Measurements from ENCODE around the gene ARID1B. TPM values are rescaled to one million over a fixed set of nuclear protein-coding genes. Genes with fewer than 3 reads are reported as not detected.

ARID1B gene
- total and polyA plus RNA-seq, 2 of the 13 experiments (the other 11 are each of a cell fraction or from before 2014, with no cell fraction given) = 20.1 to 32.6 TPM

DNA sequence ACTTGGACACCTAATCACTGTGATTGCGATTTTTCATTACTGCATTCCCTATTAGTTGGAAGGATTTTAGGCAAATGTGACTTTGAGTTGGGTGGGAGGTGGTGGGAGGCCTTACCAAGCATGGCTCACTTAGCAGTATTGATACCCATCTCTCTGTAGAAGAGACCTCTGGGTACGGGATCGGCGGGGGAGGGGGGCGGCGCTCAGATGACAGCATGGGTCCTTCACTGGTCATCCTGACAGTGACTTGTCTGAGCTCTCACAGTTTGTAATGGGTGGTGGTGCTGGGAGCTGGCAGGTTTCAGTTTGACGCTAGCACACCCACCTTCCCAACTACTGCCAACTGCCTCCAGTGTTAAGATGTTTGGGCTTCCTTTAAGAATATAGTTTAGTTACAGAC, 231.4 kb downstream of the ARID1B start:
- no peak overlapping the region for H3K27ac ChIP-seq (ENCODE audit: extremely low read length, insufficient read depth, low read length)
- POLR2A ChIA-PET = no interaction called here
- BruUV-seq (replicated peaks) = no TSS peak
- intact Hi-C loops (cut with micrococcal nuclease; ENCODE audit: unreplicated experiment) = no loop called here
- peaks cover 33% of the 10 kb centered on the region for H3K4me1 ChIP-seq (ENCODE audit: insufficient read depth, low read length)
- no peaks in the 10 kb centered on the region for H3K36me3 ChIP-seq (replicated peaks in 1 of 2; ENCODE audit: control insufficient read depth in 1 of 2, insufficient read depth in 2 of 2, low read length in 2 of 2)
- DNase-seq (ENCODE audit: low spot score) (no peak), ATAC-seq (no peak; the same call in 2 of the 3 replicates), FAIRE-seq (no peak)
- peaks cover 31% of the 10 kb centered on the region for H3K79me2 ChIP-seq (ENCODE audit: insufficient read depth, low read length)
- no peaks in the 10 kb centered on the region for H3K9me3 ChIP-seq (ENCODE audit: low read length)
- no peak overlapping the region for H3K9ac ChIP-seq (ENCODE audit: insufficient read depth, low read depth, low read length)
- no peak overlapping the region for H3K4me2 ChIP-seq (ENCODE audit: low read depth, low read length)
- no peak overlapping the region for H2AFZ ChIP-seq (ENCODE audit: low read length)
- H4K20me1 ChIP-seq (ENCODE audit: insufficient read depth, low read length) = no peaks in the 10 kb centered on the region
- H3K27me3 ChIP-seq (ENCODE audit: control insufficient read depth in 1 of 2, insufficient read depth in 2 of 2, low read length in 2 of 2) = no peaks in the 10 kb centered on the region
- no peak overlapping the region for H3K4me3 ChIP-seq (replicated peaks in 1 of 3; ENCODE audit: insufficient read depth in 1 of 3, low read depth in 2 of 3, low read length in 3 of 3)
- WGBS (ENCODE audit: low lambda C conversion rate) = 94% methylated on average over 7 of the region's 7 CpGs
- no peak for TF ChIP-seq GPN1 (CRISPR knock-in tag; IDR thresholded peaks at IDR 0.05; ENCODE audit: borderline replicate concordance)
- TF ChIP-seq AKAP8 (CRISPR knock-in tag; IDR thresholded peaks at IDR 0.05) = no peak
- TF ChIP-seq ZNF777 (CRISPR knock-in tag; IDR thresholded peaks at IDR 0.05) = no peak
- no peak for TF ChIP-seq IKZF1 (IDR thresholded peaks at IDR 0.05)
- no peak for TF ChIP-seq SMARCC2 (IDR thresholded peaks at IDR 0.05)
- in situ Hi-C loops (cut with HindIII; ENCODE audit: extremely low pct_ligation_motif_present, low pct_unique_long_range_greater_than_20kb) = no loop called here
- CTCF ChIA-PET (ENCODE audit: low intra/inter-chr PET ratio, low total read pairs) = no interaction called here

- H4K20me1 ChIP-seq (ENCODE audit: insufficient read depth, low read length) = no peaks in the 10 kb centered on the region
- WGBS (ENCODE audit: low lambda C conversion rate) = 94% methylated on average over 3 of the region's 3 CpGs
- intact Hi-C loops (cut with micrococcal nuclease; ENCODE audit: unreplicated experiment) = no loop called here
- POLR2A ChIA-PET = no interaction called here
- ATAC-seq (peak; percentile 71), FAIRE-seq (no peak), DNase-seq (ENCODE audit: low spot score) (peak; percentile 14)
- no peaks in the 10 kb centered on the region for H3K36me3 ChIP-seq (replicated peaks in 1 of 2; ENCODE audit: control insufficient read depth in 1 of 2, insufficient read depth in 2 of 2, low read length in 2 of 2)
- TF ChIP-seq ZNF644 (CRISPR knock-in tag; IDR thresholded peaks at IDR 0.05; ENCODE audit: low read depth) (0 out of 2 replicates have a peak, but pooled peaks have one; percentile 53), EHMT2 (IDR thresholded peaks at IDR 0.05; ENCODE audit: borderline replicate concordance, low read depth, low read length) (peak; percentile 53; the same call in 1 of the 2 replicates)
- TF ChIP-seq, protein P1, sequence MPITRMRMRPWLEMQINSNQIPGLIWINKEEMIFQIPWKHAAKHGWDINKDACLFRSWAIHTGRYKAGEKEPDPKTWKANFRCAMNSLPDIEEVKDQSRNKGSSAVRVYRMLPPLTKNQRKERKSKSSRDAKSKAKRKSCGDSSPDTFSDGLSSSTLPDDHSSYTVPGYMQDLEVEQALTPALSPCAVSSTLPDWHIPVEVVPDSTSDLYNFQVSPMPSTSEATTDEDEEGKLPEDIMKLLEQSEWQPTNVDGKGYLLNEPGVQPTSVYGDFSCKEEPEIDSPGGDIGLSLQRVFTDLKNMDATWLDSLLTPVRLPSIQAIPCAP (CRISPR knock-in tag; IDR thresholded peaks at IDR 0.05; ENCODE audit: low read depth) = no peak
- BruUV-seq (replicated peaks) = no TSS peak
- H3K4me1 ChIP-seq (ENCODE audit: insufficient read depth, low read length) = peaks cover 37% of the 10 kb centered on the region
- no peak overlapping the region for H3K27ac ChIP-seq (ENCODE audit: extremely low read length, insufficient read depth, low read length)
- no peak overlapping the region for H2AFZ ChIP-seq (ENCODE audit: low read length)
- H3K79me2 ChIP-seq (ENCODE audit: insufficient read depth, low read length) = peaks cover 32% of the 10 kb centered on the region
- H3K4me3 ChIP-seq (replicated peaks in 1 of 3; ENCODE audit: insufficient read depth in 1 of 3, low read depth in 2 of 3, low read length in 3 of 3) = no peak overlapping the region
- H3K9ac ChIP-seq (ENCODE audit: insufficient read depth, low read depth, low read length) = no peak overlapping the region
- H3K4me2 ChIP-seq (ENCODE audit: low read depth, low read length) = no peak overlapping the region
- no peaks in the 10 kb centered on the region for H3K27me3 ChIP-seq (ENCODE audit: control insufficient read depth in 1 of 2, insufficient read depth in 2 of 2, low read length in 2 of 2)
- no peaks in the 10 kb centered on the region for H3K9me3 ChIP-seq (ENCODE audit: low read length)
- CTCF ChIA-PET (ENCODE audit: low intra/inter-chr PET ratio, low total read pairs) = no interaction called here
- in situ Hi-C loops (cut with HindIII; ENCODE audit: extremely low pct_ligation_motif_present, low pct_unique_long_range_greater_than_20kb) = no loop called here
Measured at GRCh38 chr6:157012355-157012754, 235.2 kb downstream of the ARID1B start.
